Ecto neural progenitor cell (in vitro differentiated cells): ENCODE results near the gene MAMLD1.
A peak's percentile ranks its signal among the peaks of the same experiment; 100 is the strongest.

Experiments used
- DNase-seq: peaks from one replicate; pipeline ENCODE4 v3.0.0-alpha.2; 2018; ENCODE audit warnings: low spot score

MAMLD1 gene

GRCh38 chrX:150459196-150459595 is 96.1 kb downstream of the MAMLD1 start:
- DNase-seq = no peak

- no peak for DNase-seq
Measured at GRCh38 chrX:150460063-150460462, 96.9 kb downstream of the MAMLD1 start.

GRCh38 chrX:150460781-150461180 is 97.7 kb downstream of the MAMLD1 start:
- DNase-seq = no peak

GRCh38 chrX:150463566-150463965 is 100.4 kb downstream of the MAMLD1 start:
- DNase-seq = peak; percentile 19

GRCh38 chrX:150464001-150464400 is 100.9 kb downstream of the MAMLD1 start:
- peak; percentile 7 for DNase-seq

GRCh38 chrX:150465326-150465725 is 102.2 kb downstream of the MAMLD1 start:
- no peak for DNase-seq

GRCh38 chrX:150465881-150466775 is 103.0 kb downstream of the MAMLD1 start:
- DNase-seq = no peak

- DNase-seq = no peak
Measured at GRCh38 chrX:150472306-150472705, 109.2 kb downstream of the MAMLD1 start.

GRCh38 chrX:150473371-150473770 is 110.3 kb downstream of the MAMLD1 start:
- no peak for DNase-seq

- DNase-seq = no peak
Measured at GRCh38 chrX:150475461-150475860, 112.3 kb downstream of the MAMLD1 start.

GRCh38 chrX:150476164-150476699 is 113.1 kb downstream of the MAMLD1 start:
- DNase-seq = no peak

- no peak for DNase-seq
Measured at GRCh38 chrX:150477371-150477770, 114.3 kb downstream of the MAMLD1 start.

- no peak for DNase-seq
Measured at GRCh38 chrX:150478496-150479492, 115.7 kb downstream of the MAMLD1 start.

GRCh38 chrX:150482537-150483206 is 119.6 kb downstream of the MAMLD1 start:
- no peak for DNase-seq

GRCh38 chrX:150483356-150483985 is 120.4 kb downstream of the MAMLD1 start:
- DNase-seq = no peak

- peak; percentile 55 for DNase-seq
Measured at GRCh38 chrX:150486011-150486410, 122.9 kb downstream of the MAMLD1 start.

- DNase-seq = no peak
Measured at GRCh38 chrX:150487369-150488094, 124.4 kb downstream of the MAMLD1 start.

- DNase-seq = no peak
Measured at GRCh38 chrX:150489359-150490015, 126.4 kb downstream of the MAMLD1 start.

GRCh38 chrX:150495496-150495895 is 132.4 kb downstream of the MAMLD1 start:
- no peak for DNase-seq

- no peak for DNase-seq
Measured at GRCh38 chrX:150499240-150499639, 136.1 kb downstream of the MAMLD1 start.
